ENCODE results near the gene ADCY2.

The ADCY2 gene

GRCh38 chr5:7828269-7828668 is 432.3 kb downstream of the ADCY2 start:
- TF ChIP-seq CTCF (IDR thresholded peaks at IDR 0.05): no peak

- no peak for TF ChIP-seq CTCF (IDR thresholded peaks at IDR 0.05)
Measured at GRCh38 chr5:7834982-7835381, 439.0 kb downstream of the ADCY2 start.

- no peak for TF ChIP-seq CTCF (IDR thresholded peaks at IDR 0.05)
Measured at GRCh38 chr5:7837403-7837802, 441.5 kb downstream of the ADCY2 start.

- TF ChIP-seq CTCF (IDR thresholded peaks at IDR 0.05): no peak
Measured at GRCh38 chr5:7842531-7842930, 446.6 kb downstream of the ADCY2 start.

GRCh38 chr5:7844901-7845300 is 449.0 kb downstream of the ADCY2 start:
- TF ChIP-seq CTCF (IDR thresholded peaks at IDR 0.05): no peak

- TF ChIP-seq CTCF (IDR thresholded peaks at IDR 0.05): no peak
Measured at GRCh38 chr5:7845557-7845956, 449.6 kb downstream of the ADCY2 start.

GRCh38 chr5:7846327-7846726 is 450.4 kb downstream of the ADCY2 start:
- TF ChIP-seq CTCF (IDR thresholded peaks at IDR 0.05): no peak

GRCh38 chr5:7848296-7848695 is 452.4 kb downstream of the ADCY2 start:
- TF ChIP-seq CTCF (IDR thresholded peaks at IDR 0.05): no peak

All from LNCAP (cell line).